ENCODE measurements around the gene FOXN3. TPM values are rescaled to one million over a fixed set of nuclear protein-coding genes. Genes with fewer than 3 reads are reported as not detected.

Gene FOXN3
- total and polyA plus RNA-seq, 2 donors (not counting 1 experiment from before 2014, with no cell fraction given), result 27.9 to 33.3 TPM

- no peak for TF ChIP-seq CTCF (conservative IDR thresholded peaks at IDR 0.05 in 1 of 2, IDR thresholded peaks at IDR 0.05 in 1 of 2; ENCODE audit: low read depth in 1 of 2, low read length in 2 of 2)
- TF ChIP-seq EZH2 (IDR thresholded peaks at IDR 0.05; ENCODE audit: low read length, missing control alignments), result no peak
- H3K4me3 ChIP-seq (replicated peaks in 1 of 4; ENCODE audit: control extremely low read depth in 1 of 4, insufficient read depth in 1 of 4, low read depth in 3 of 4, low read length in 4 of 4), result no peak overlapping the region
- no peak overlapping the region for H3K9ac ChIP-seq (ENCODE audit: insufficient read depth, low read length)
- no peaks in the 10 kb centered on the region for H3K36me3 ChIP-seq (ENCODE audit: control insufficient read depth, insufficient read depth, low read length)
- H3K27me3 ChIP-seq (ENCODE audit: control insufficient read depth, insufficient read depth, low read length), result no peaks in the 10 kb centered on the region
- H2AFZ ChIP-seq (ENCODE audit: low read length), result no peak overlapping the region
- no peak overlapping the region for H3K27ac ChIP-seq (ENCODE audit: insufficient read depth, low read length)
- DNase-seq (ENCODE audit: low read depth in 2 of 2), result no peak
- peaks cover 2% of the 10 kb centered on the region for H3K4me1 ChIP-seq (ENCODE audit: control insufficient read depth, extremely low read depth, insufficient read depth, low read length)
- H4K20me1 ChIP-seq (ENCODE audit: control insufficient read depth, extremely low read depth, insufficient read depth, low read length), result no peaks in the 10 kb centered on the region
- no peak overlapping the region for H3K4me2 ChIP-seq (ENCODE audit: extremely low read depth, insufficient read depth, low read length)
- no peaks in the 10 kb centered on the region for H3K79me2 ChIP-seq (ENCODE audit: control insufficient read depth, insufficient read depth, low read length)
- no peaks in the 10 kb centered on the region for H3K9me3 ChIP-seq (ENCODE audit: control insufficient read depth, insufficient read depth, low read depth, low read length)
These were observed 22.1 kb downstream of the FOXN3 start for GRCh38 chr14:89394972-89395371.

GRCh38 chr14:89393222-89393745, 23.7 kb downstream of the FOXN3 start:
- DNase-seq (ENCODE audit: low read depth in 2 of 2), result no peak
- Histone ChIP-seq H3K27me3 (ENCODE audit: control insufficient read depth, insufficient read depth, low read length) (no peaks in the 10 kb centered on the region), H3K4me2 (ENCODE audit: extremely low read depth, insufficient read depth, low read length) (no peak overlapping the region), H4K20me1 (ENCODE audit: control insufficient read depth, extremely low read depth, insufficient read depth, low read length) (no peaks in the 10 kb centered on the region), H3K9me3 (ENCODE audit: control insufficient read depth, insufficient read depth, low read depth, low read length) (no peaks in the 10 kb centered on the region), H3K9ac (ENCODE audit: insufficient read depth, low read length) (no peak overlapping the region), H3K4me3 (replicated peaks in 1 of 4; ENCODE audit: control extremely low read depth in 1 of 4, insufficient read depth in 1 of 4, low read depth in 3 of 4, low read length in 4 of 4) (no peak overlapping the region), H2AFZ (ENCODE audit: low read length) (no peak overlapping the region), H3K79me2 (ENCODE audit: control insufficient read depth, insufficient read depth, low read length) (no peaks in the 10 kb centered on the region), H3K4me1 (ENCODE audit: control insufficient read depth, extremely low read depth, insufficient read depth, low read length) (no peaks in the 10 kb centered on the region), H3K27ac (ENCODE audit: insufficient read depth, low read length) (no peak overlapping the region), H3K36me3 (ENCODE audit: control insufficient read depth, insufficient read depth, low read length) (no peaks in the 10 kb centered on the region)
- TF ChIP-seq EZH2 (IDR thresholded peaks at IDR 0.05; ENCODE audit: low read length, missing control alignments), result no peak

GRCh38 chr14:89392181-89392580, 24.9 kb downstream of the FOXN3 start:
- no peak overlapping the region for H2AFZ ChIP-seq (ENCODE audit: low read length)
- no peaks in the 10 kb centered on the region for H3K27me3 ChIP-seq (ENCODE audit: control insufficient read depth, insufficient read depth, low read length)
- H3K36me3 ChIP-seq (ENCODE audit: control insufficient read depth, insufficient read depth, low read length), result no peaks in the 10 kb centered on the region
- H3K79me2 ChIP-seq (ENCODE audit: control insufficient read depth, insufficient read depth, low read length), result no peaks in the 10 kb centered on the region
- no peak for DNase-seq (ENCODE audit: low read depth in 2 of 2)
- no peak overlapping the region for H3K4me2 ChIP-seq (ENCODE audit: extremely low read depth, insufficient read depth, low read length)
- TF ChIP-seq CTCF (conservative IDR thresholded peaks at IDR 0.05 in 1 of 2, IDR thresholded peaks at IDR 0.05 in 1 of 2; ENCODE audit: low read depth in 1 of 2, low read length in 2 of 2) (no peak), EZH2 (IDR thresholded peaks at IDR 0.05; ENCODE audit: low read length, missing control alignments) (no peak)
- H3K9me3 ChIP-seq (ENCODE audit: control insufficient read depth, insufficient read depth, low read depth, low read length), result no peaks in the 10 kb centered on the region
- H3K9ac ChIP-seq (ENCODE audit: insufficient read depth, low read length), result no peak overlapping the region
- no peak overlapping the region for H3K27ac ChIP-seq (ENCODE audit: insufficient read depth, low read length)
- no peaks in the 10 kb centered on the region for H4K20me1 ChIP-seq (ENCODE audit: control insufficient read depth, extremely low read depth, insufficient read depth, low read length)
- no peaks in the 10 kb centered on the region for H3K4me1 ChIP-seq (ENCODE audit: control insufficient read depth, extremely low read depth, insufficient read depth, low read length)
- H3K4me3 ChIP-seq (replicated peaks in 1 of 4; ENCODE audit: control extremely low read depth in 1 of 4, insufficient read depth in 1 of 4, low read depth in 3 of 4, low read length in 4 of 4), result no peak overlapping the region
